Uterus (tissue), 2 donors: Measurements from ENCODE around the gene CXorf58.

ENCODE experiments used
- CTCF ChIP-seq, 4 experiments: fragments of 200-600 bp in 2 of 4; fragments of 450-650 bp in 2 of 4; sonication (generic) in 2 of 4; IDR thresholded peaks; one replicate each; pipeline ENCODE4 v1.5.1; 2016 to 2019; ENCODE audit warnings: antibody characterized with exemption in 4 of 4, mild to moderate bottlenecking in 2 of 4, moderate library complexity in 1 of 4
- POLR2A ChIP-seq, 2 donors: fragments of 450-650 bp; IDR thresholded peaks; one replicate each; pipeline ENCODE4 v1.6.1; 2016; ENCODE audit warnings: antibody characterized with exemption in 2 of 2, mild to moderate bottlenecking in 1 of 2, moderate library complexity in 1 of 2

GRCh38 chrX:23898412-23898959, 9.3 kb upstream of the CXorf58 start:
- TF ChIP-seq CTCF (IDR thresholded peaks at IDR 0.05) (no peak), POLR2A (IDR thresholded peaks at IDR 0.05) (no peak)
